ENCODE measurements around the gene SENP7.

- TF ChIP-seq, protein P1, sequence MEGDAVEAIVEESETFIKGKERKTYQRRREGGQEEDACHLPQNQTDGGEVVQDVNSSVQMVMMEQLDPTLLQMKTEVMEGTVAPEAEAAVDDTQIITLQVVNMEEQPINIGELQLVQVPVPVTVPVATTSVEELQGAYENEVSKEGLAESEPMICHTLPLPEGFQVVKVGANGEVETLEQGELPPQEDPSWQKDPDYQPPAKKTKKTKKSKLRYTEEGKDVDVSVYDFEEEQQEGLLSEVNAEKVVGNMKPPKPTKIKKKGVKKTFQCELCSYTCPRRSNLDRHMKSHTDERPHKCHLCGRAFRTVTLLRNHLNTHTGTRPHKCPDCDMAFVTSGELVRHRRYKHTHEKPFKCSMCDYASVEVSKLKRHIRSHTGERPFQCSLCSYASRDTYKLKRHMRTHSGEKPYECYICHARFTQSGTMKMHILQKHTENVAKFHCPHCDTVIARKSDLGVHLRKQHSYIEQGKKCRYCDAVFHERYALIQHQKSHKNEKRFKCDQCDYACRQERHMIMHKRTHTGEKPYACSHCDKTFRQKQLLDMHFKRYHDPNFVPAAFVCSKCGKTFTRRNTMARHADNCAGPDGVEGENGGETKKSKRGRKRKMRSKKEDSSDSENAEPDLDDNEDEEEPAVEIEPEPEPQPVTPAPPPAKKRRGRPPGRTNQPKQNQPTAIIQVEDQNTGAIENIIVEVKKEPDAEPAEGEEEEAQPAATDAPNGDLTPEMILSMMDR (IDR thresholded peaks at IDR 0.05) = no peak
- TF ChIP-seq POLR2A (IDR thresholded peaks at IDR 0.05) = no peak
These were observed 224.7 kb downstream of the SENP7 start for GRCh38 chr3:101288294-101288693.

Data from breast epithelium (tissue), 3 donors.